ENCODE results near the gene ULK2.

DNA sequence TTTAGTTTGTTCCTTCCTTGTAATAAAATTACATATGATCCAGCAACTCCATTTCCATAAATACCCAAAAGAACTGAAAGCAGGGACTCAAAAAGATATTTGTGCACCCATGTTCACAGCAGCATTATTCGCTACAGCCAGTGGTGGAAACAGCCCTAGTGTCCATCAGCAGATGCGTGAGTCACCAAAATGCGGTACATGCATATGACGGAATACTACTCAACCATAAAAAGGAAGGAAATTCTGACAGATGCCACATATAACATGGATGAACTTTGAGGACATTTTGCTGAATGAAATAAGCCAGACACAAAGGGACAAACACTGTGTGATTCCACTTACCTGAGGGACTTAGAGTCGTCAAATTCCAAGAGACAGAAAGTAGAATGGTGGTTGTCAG is 142.2 kb downstream of the ULK2 start:
- TF ChIP-seq OSR1 (CRISPR knock-in tag; IDR thresholded peaks at IDR 0.05): no peak
- TF ChIP-seq, protein P1, sequence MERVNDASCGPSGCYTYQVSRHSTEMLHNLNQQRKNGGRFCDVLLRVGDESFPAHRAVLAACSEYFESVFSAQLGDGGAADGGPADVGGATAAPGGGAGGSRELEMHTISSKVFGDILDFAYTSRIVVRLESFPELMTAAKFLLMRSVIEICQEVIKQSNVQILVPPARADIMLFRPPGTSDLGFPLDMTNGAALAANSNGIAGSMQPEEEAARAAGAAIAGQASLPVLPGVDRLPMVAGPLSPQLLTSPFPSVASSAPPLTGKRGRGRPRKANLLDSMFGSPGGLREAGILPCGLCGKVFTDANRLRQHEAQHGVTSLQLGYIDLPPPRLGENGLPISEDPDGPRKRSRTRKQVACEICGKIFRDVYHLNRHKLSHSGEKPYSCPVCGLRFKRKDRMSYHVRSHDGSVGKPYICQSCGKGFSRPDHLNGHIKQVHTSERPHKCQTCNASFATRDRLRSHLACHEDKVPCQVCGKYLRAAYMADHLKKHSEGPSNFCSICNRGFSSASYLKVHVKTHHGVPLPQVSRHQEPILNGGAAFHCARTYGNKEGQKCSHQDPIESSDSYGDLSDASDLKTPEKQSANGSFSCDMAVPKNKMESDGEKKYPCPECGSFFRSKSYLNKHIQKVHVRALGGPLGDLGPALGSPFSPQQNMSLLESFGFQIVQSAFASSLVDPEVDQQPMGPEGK (CRISPR knock-in tag; IDR thresholded peaks at IDR 0.05; ENCODE audit: borderline replicate concordance): no peak
- no peak for TF ChIP-seq CSDC2 (CRISPR knock-in tag; IDR thresholded peaks at IDR 0.05)
- TF ChIP-seq ZC3H10 (CRISPR knock-in tag; IDR thresholded peaks at IDR 0.05): no peak
- no peak for TF ChIP-seq RARB (CRISPR knock-in tag; IDR thresholded peaks at IDR 0.05)
- TF ChIP-seq ZFP3 (CRISPR knock-in tag; IDR thresholded peaks at IDR 0.05): no peak
- no peak for TF ChIP-seq ZFP30 (CRISPR knock-in tag; IDR thresholded peaks at IDR 0.05)
- no peak for TF ChIP-seq ZNF565 (CRISPR knock-in tag; conservative IDR thresholded peaks at IDR 0.05; ENCODE audit: low read depth)
- TF ChIP-seq ZNF8 (CRISPR knock-in tag; IDR thresholded peaks at IDR 0.05): no peak
- no peak for TF ChIP-seq TCF4 (CRISPR knock-in tag; IDR thresholded peaks at IDR 0.05; ENCODE audit: borderline replicate concordance)
- TF ChIP-seq, protein P2, sequence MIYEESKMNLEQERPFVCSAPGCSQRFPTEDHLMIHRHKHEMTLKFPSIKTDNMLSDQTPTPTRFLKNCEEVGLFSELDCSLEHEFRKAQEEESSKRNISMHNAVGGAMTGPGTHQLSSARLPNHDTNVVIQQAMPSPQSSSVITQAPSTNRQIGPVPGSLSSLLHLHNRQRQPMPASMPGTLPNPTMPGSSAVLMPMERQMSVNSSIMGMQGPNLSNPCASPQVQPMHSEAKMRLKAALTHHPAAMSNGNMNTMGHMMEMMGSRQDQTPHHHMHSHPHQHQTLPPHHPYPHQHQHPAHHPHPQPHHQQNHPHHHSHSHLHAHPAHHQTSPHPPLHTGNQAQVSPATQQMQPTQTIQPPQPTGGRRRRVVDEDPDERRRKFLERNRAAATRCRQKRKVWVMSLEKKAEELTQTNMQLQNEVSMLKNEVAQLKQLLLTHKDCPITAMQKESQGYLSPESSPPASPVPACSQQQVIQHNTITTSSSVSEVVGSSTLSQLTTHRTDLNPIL (CRISPR knock-in tag; IDR thresholded peaks at IDR 0.05; ENCODE audit: low read depth): no peak
- no peak for TF ChIP-seq BACH2 (CRISPR knock-in tag; IDR thresholded peaks at IDR 0.05; ENCODE audit: borderline replicate concordance)
- TF ChIP-seq ESRRG (CRISPR knock-in tag; IDR thresholded peaks at IDR 0.05): no peak
- TF ChIP-seq ISL1 (CRISPR knock-in tag; IDR thresholded peaks at IDR 0.05): no peak

All from SK-N-SH treated with all-trans-retinoic acid at 6 μM for 48 hours (cell line).